ENCODE data around the gene BIVM. TPM values are rescaled to one million over a fixed set of nuclear protein-coding genes. Genes with fewer than 3 reads are reported as not detected.

Gene BIVM
- total RNA-seq, 2 donors from 2014 or later = 16.2 to 22.0 TPM

GRCh38 chr13:102846261-102847015 lies 47.5 kb downstream of the BIVM start:
- peak overlapping the region; percentile 72 to 74 for H3K4me3 ChIP-seq
- peaks cover 2% of the 10 kb centered on the region for H3K4me1 ChIP-seq (replicated peaks)
- peak overlapping the region; percentile 88 to 95 for H3K27ac ChIP-seq
- intact Hi-C loops (cut with DNase I) = loop anchor here (2.0 to 5.0 kb wide), 3 partner anchors 44 to 264 kb away; partner anchors contain the start of gene TEX30
- no peak for TF ChIP-seq POLR2A (IDR thresholded peaks at IDR 0.05)
- TF ChIP-seq CTCF (IDR thresholded peaks at IDR 0.05) = no peak
- TF ChIP-seq POLR2AphosphoS5 (IDR thresholded peaks at IDR 0.05) = peak; percentile 8
- H3K27me3 ChIP-seq (replicated peaks; ENCODE audit: insufficient read depth) = no peaks in the 10 kb centered on the region
- no peaks in the 10 kb centered on the region for H3K36me3 ChIP-seq
- 1% methylated on average over 31 of the region's 31 CpGs for WGBS
- no peaks in the 10 kb centered on the region for H3K9me3 ChIP-seq
- DNase-seq (ENCODE audit: low spot score) = peak; percentile 26

GRCh38 chr13:102847272-102848234 lies 48.6 kb downstream of the BIVM start:
- H3K27me3 ChIP-seq (replicated peaks; ENCODE audit: insufficient read depth) = no peaks in the 10 kb centered on the region
- H3K4me3 ChIP-seq = peak overlapping the region; percentile 72 to 74
- H3K36me3 ChIP-seq = no peaks in the 10 kb centered on the region
- no peaks in the 10 kb centered on the region for H3K9me3 ChIP-seq
- intact Hi-C loops (cut with DNase I) = loop anchor here (2.0 to 5.0 kb wide), 3 partner anchors 45 to 265 kb away; partner anchors contain the start of gene TEX30
- TF ChIP-seq POLR2A (IDR thresholded peaks at IDR 0.05) (no peak), CTCF (IDR thresholded peaks at IDR 0.05) (peak; percentile 36 to 73 (median 62))
- H3K4me1 ChIP-seq (replicated peaks) = peaks cover 2% of the 10 kb centered on the region
- WGBS = 13% methylated on average over 12 of the region's 12 CpGs
- no peak for DNase-seq (ENCODE audit: low spot score)
- peak overlapping the region; percentile 88 to 95 for H3K27ac ChIP-seq

- Histone ChIP-seq H3K27me3 (replicated peaks; ENCODE audit: insufficient read depth) (no peaks in the 10 kb centered on the region), H3K9me3 (no peaks in the 10 kb centered on the region), H3K36me3 (no peaks in the 10 kb centered on the region), H3K4me1 (replicated peaks) (peaks cover 2% of the 10 kb centered on the region), H3K27ac (no peak overlapping the region), H3K4me3 (no peak overlapping the region)
- intact Hi-C loops (cut with DNase I) = loop anchor here (5.0 kb wide), 2 partner anchors 47 to 267 kb away; no protein-coding TSS in a partner anchor
- TF ChIP-seq CTCF (IDR thresholded peaks at IDR 0.05) (no peak), POLR2A (IDR thresholded peaks at IDR 0.05) (no peak), POLR2AphosphoS5 (IDR thresholded peaks at IDR 0.05) (no peak)
- no peak for DNase-seq (ENCODE audit: low spot score)
- 88% methylated on average over 6 of the region's 6 CpGs for WGBS
Measured at GRCh38 chr13:102848956-102849355, 50.0 kb downstream of the BIVM start.

GRCh38 chr13:102852556-102852955 lies 53.6 kb downstream of the BIVM start:
- Histone ChIP-seq H3K4me3 (no peak overlapping the region), H3K27ac (no peak overlapping the region), H3K4me1 (replicated peaks) (peaks cover 2% of the 10 kb centered on the region), H3K27me3 (replicated peaks; ENCODE audit: insufficient read depth) (no peaks in the 10 kb centered on the region), H3K36me3 (peaks cover 0 to 8% of the 10 kb centered on the region in 2 donors), H3K9me3 (no peaks in the 10 kb centered on the region)
- intact Hi-C loops (cut with DNase I) = no loop called here
- no peak for DNase-seq (ENCODE audit: low spot score)
- 93% methylated on average over 3 of the region's 3 CpGs for WGBS
- TF ChIP-seq POLR2A (IDR thresholded peaks at IDR 0.05) (no peak), POLR2AphosphoS5 (IDR thresholded peaks at IDR 0.05) (no peak), CTCF (IDR thresholded peaks at IDR 0.05) (no peak)
